ENCODE data around the gene ZNF837.

Gene ZNF837

GRCh38 chr19:58372311-58373133 is 8.3 kb downstream of the ZNF837 start:
- DNase-seq (ENCODE audit: low read depth in 1 of 2, low spot score in 1 of 2) = no peak

GRCh38 chr19:58368561-58369360 is 12.1 kb downstream of the ZNF837 start:
- DNase-seq (ENCODE audit: low read depth in 1 of 2, low spot score in 1 of 2) = no peak

GRCh38 chr19:58367698-58368454 is 13.0 kb downstream of the ZNF837 start:
- DNase-seq (ENCODE audit: low read depth in 1 of 2, low spot score in 1 of 2) = no peak

GRCh38 chr19:58366585-58367430 is 14.0 kb downstream of the ZNF837 start:
- no peak for DNase-seq (ENCODE audit: low read depth in 1 of 2, low spot score in 1 of 2)

GRCh38 chr19:58364146-58364545 is 16.7 kb downstream of the ZNF837 start:
- DNase-seq (ENCODE audit: low read depth in 1 of 2, low spot score in 1 of 2) = no peak

- DNase-seq (ENCODE audit: low read depth in 1 of 2, low spot score in 1 of 2) = peak; percentile 93 to 94
These were observed 18.4 kb downstream of the ZNF837 start, which contains the start of gene ZNF497 for GRCh38 chr19:58362272-58362994. ZNF497 (minus strand) TSS chr19:58362751; CDS start chr19:58357635, 5,116 bp downstream.

- DNase-seq (ENCODE audit: low read depth in 1 of 2, low spot score in 1 of 2) = no peak
These were observed 18.9 kb downstream of the ZNF837 start for GRCh38 chr19:58361900-58362271.

- DNase-seq (ENCODE audit: low read depth in 1 of 2, low spot score in 1 of 2) = no peak
These were observed 23.2 kb downstream of the ZNF837 start for GRCh38 chr19:58357481-58358145.

GRCh38 chr19:58356766-58357480 is 23.9 kb downstream of the ZNF837 start:
- DNase-seq (ENCODE audit: low read depth in 1 of 2, low spot score in 1 of 2) = no peak

- DNase-seq (ENCODE audit: low read depth in 1 of 2, low spot score in 1 of 2) = no peak
These were observed 24.7 kb downstream of the ZNF837 start for GRCh38 chr19:58355908-58356765.

GRCh38 chr19:58355215-58355796 is 25.5 kb downstream of the ZNF837 start:
- no peak for DNase-seq (ENCODE audit: low read depth in 1 of 2, low spot score in 1 of 2)

GRCh38 chr19:58354478-58355030 is 26.3 kb downstream of the ZNF837 start:
- no peak for DNase-seq (ENCODE audit: low read depth in 1 of 2, low spot score in 1 of 2)

- DNase-seq (ENCODE audit: low read depth in 1 of 2, low spot score in 1 of 2) = no peak
These were observed 26.9 kb downstream of the ZNF837 start for GRCh38 chr19:58353717-58354477.

GRCh38 chr19:58352760-58353671 is 27.8 kb downstream of the ZNF837 start, which contains the start of gene A1BG:
A1BG (minus strand) TSS chr19:58353492; CDS start chr19:58353437, 55 bp downstream.
- no peak for DNase-seq (ENCODE audit: low read depth in 1 of 2, low spot score in 1 of 2)
